ENCODE data around the gene SMIM30. TPM values are rescaled to one million over a fixed set of nuclear protein-coding genes. Genes with fewer than 3 reads are reported as not detected.

SMIM30 gene
- total and polyA plus RNA-seq, 11 donors: 72.4 to 378 (median 137) TPM

GRCh38 chr7:113142385-113143119, 24.2 kb upstream of the SMIM30 start:
- H3K4me1 ChIP-seq: no peaks in the 10 kb centered on the region

GRCh38 chr7:113141803-113142202, 23.4 kb upstream of the SMIM30 start:
- ATAC-seq (no peak), DNase-seq (no peak)
- H3K27me3 ChIP-seq: no peaks in the 10 kb centered on the region
- no peak overlapping the region for H3K4me3 ChIP-seq
- no peaks in the 10 kb centered on the region for H3K4me1 ChIP-seq
- no peak for TF ChIP-seq CTCF (IDR thresholded peaks at IDR 0.05)
- TF ChIP-seq POLR2A (IDR thresholded peaks at IDR 0.05): no peak
- no peaks in the 10 kb centered on the region for H3K36me3 ChIP-seq
- intact Hi-C loops (cut with DNase I): no loop called here
- no peak overlapping the region for H3K27ac ChIP-seq
- H3K9me3 ChIP-seq: no peaks in the 10 kb centered on the region

More at GRCh38 chr7:113142385-113143119, 24.2 kb upstream of the SMIM30 start:
- no peak overlapping the region for H3K4me3 ChIP-seq
- no peaks in the 10 kb centered on the region for H3K27me3 ChIP-seq
- no peaks in the 10 kb centered on the region for H3K36me3 ChIP-seq
- H3K9me3 ChIP-seq: no peaks in the 10 kb centered on the region
- DNase-seq (no peak), ATAC-seq (no peak)
- TF ChIP-seq POLR2A (IDR thresholded peaks at IDR 0.05) (no peak), CTCF (IDR thresholded peaks at IDR 0.05) (no peak)
- intact Hi-C loops (cut with DNase I): no loop called here
- WGBS, 4 donors: 67 to 73% (median 67%) methylated on average over 5 of the region's 5 CpGs
- H3K27ac ChIP-seq: no peak overlapping the region

GRCh38 chr7:113140956-113141355, 22.6 kb upstream of the SMIM30 start:
- Histone ChIP-seq H3K4me3 (no peak overlapping the region), H3K27ac (no peak overlapping the region), H3K4me1 (no peaks in the 10 kb centered on the region), H3K36me3 (no peaks in the 10 kb centered on the region), H3K9me3 (no peaks in the 10 kb centered on the region), H3K27me3 (no peaks in the 10 kb centered on the region)
- TF ChIP-seq CTCF (IDR thresholded peaks at IDR 0.05): no peak
- TF ChIP-seq POLR2A (IDR thresholded peaks at IDR 0.05): no peak
- ATAC-seq (no peak), DNase-seq (no peak)
- intact Hi-C loops (cut with DNase I): no loop called here
- 65 to 86% (median 77%) methylated on average over 4 of the region's 4 CpGs for WGBS, 4 donors

GRCh38 chr7:113137241-113137640, 18.9 kb upstream of the SMIM30 start:
- ATAC-seq (no peak), DNase-seq (no peak)
- no peak overlapping the region for H3K27ac ChIP-seq
- intact Hi-C loops (cut with DNase I): no loop called here
- H3K27me3 ChIP-seq: no peaks in the 10 kb centered on the region
- no peaks in the 10 kb centered on the region for H3K9me3 ChIP-seq
- no peaks in the 10 kb centered on the region for H3K36me3 ChIP-seq
- H3K4me1 ChIP-seq: no peaks in the 10 kb centered on the region
- TF ChIP-seq POLR2A (IDR thresholded peaks at IDR 0.05) (no peak), CTCF (IDR thresholded peaks at IDR 0.05) (no peak)
- WGBS, 4 donors: 75 to 87% (median 77%) methylated on average over 2 of the region's 2 CpGs
- H3K4me3 ChIP-seq: no peak overlapping the region

Measured in heart left ventricle (tissue), 16 donors.